ENCODE results near the gene SPATS2L. TPM values are rescaled to one million over a fixed set of nuclear protein-coding genes. Genes with fewer than 3 reads are reported as not detected.
"Not testable (repeated sequence)": the region's sequence is repeated elsewhere in the genome, so short reads cannot be mapped to it uniquely, and the experiment has no call there.

Gene SPATS2L
- total RNA-seq, 1 experiment from 2014 or later: 60.5 TPM

GRCh38 chr2:200320344-200320743 is 13.9 kb downstream of the SPATS2L start:
- peak; percentile 20 for DNase-seq (ENCODE audit: low spot score)

DNA sequence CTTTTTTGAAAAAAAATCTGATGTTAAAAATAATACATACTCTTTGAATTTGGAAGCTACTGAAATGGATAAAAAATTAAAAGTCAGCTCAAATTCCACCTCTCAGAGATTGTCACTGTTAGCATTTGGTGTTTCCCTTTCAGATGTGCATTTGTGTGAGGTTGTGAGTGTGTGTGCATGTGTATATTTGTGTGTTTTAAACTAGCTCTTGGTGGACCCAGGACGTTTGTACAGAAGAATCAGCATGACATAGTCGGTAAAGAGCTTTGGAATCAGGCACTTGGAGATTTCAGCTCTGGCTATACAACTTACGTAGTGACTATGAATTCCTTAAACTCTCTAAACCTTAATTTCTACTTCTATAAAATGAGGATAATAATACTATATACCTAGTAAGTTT is 14.5 kb downstream of the SPATS2L start:
- DNase-seq (ENCODE audit: low spot score): no peak

- DNase-seq (ENCODE audit: low spot score): no peak
Observed at GRCh38 chr2:200321780-200322534, 15.5 kb downstream of the SPATS2L start.

DNA sequence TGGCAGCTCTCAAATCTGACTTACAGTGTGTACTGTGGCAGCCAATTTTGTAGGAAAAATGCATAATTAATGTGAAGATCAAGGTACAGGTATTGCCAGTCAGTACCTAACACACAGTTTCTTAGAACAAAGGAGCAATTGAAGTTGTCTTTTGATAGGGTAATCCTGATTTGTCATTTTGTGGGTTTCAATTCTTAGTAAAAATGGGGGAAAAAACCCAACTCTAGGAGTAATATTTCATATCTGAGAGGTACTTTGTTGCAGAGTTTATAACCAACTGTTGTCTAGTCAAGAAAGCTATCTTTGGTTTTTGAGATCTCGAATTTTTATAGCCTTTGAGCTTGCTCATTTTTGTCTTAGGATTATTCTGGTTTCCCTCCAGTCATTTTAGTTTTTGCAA is 16.1 kb downstream of the SPATS2L start:
- no peak for DNase-seq (ENCODE audit: low spot score)

- no peak for DNase-seq (ENCODE audit: low spot score)
Observed at GRCh38 chr2:200324362-200324761, 17.9 kb downstream of the SPATS2L start.

- DNase-seq (ENCODE audit: low spot score): no peak
Observed at GRCh38 chr2:200329384-200329783, 22.9 kb downstream of the SPATS2L start.

- no peak for DNase-seq (ENCODE audit: low spot score)
Observed at GRCh38 chr2:200329798-200330197, 23.3 kb downstream of the SPATS2L start.

GRCh38 chr2:200330351-200331060 is 24.0 kb downstream of the SPATS2L start:
- no peak for DNase-seq (ENCODE audit: low spot score)

- no peak for DNase-seq (ENCODE audit: low spot score)
Observed at GRCh38 chr2:200331061-200331400, 24.5 kb downstream of the SPATS2L start.

DNA sequence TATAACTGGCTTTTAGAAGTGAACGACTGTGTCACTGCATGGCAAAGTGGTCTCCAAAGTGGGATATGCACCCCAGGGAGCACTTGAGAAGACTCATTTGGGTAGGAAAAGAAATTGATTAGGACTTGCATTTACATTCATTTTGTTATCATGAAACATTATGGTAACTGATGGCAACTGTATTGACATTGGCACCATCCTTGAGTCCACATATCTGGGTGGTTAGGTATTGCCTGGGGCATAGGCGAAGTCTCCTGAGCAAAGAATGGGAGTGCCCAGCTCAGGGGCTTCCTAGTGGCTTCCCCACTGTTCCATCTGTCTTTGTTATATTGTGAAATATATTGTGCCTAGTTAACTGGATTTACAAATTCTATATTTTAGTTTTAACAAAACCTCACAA is 29.2 kb downstream of the SPATS2L start:
- peak; percentile 67 for DNase-seq (ENCODE audit: low spot score)

DNA sequence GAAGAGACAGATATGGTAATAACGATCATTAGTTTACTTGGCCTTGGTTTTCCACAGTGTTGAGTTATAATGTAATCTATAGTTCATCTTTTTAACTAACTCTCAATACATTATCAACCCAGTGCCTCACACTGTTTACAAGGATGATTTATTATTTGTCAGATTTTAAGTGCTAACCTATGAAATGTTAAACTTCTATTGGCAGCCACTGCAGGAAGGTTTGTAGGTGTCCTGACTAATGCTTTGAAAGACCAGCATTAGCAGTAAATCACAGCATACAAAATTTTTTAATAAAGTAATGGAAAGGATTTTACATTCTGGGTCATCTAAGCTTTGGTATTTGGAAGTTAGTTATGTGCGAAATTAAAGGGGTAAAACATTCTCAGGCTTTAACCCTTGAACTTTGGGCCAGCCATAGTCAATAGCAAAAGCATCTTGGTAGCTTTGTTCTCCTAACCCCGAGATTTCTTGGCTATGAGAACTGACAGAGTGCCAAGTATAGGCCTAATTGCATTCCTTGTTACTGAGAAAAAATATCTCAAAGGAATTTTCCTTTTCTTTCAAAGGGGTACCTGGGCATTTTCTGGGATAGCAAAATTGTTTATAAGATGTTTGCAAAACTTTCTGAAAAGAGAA is 30.6 kb downstream of the SPATS2L start:
- no peak for DNase-seq (ENCODE audit: low spot score)

- no peak for DNase-seq (ENCODE audit: low spot score)
Observed at GRCh38 chr2:200337621-200338020, 31.1 kb downstream of the SPATS2L start.

GRCh38 chr2:200338692-200339091 is 32.2 kb downstream of the SPATS2L start:
- no peak for DNase-seq (ENCODE audit: low spot score)

DNA sequence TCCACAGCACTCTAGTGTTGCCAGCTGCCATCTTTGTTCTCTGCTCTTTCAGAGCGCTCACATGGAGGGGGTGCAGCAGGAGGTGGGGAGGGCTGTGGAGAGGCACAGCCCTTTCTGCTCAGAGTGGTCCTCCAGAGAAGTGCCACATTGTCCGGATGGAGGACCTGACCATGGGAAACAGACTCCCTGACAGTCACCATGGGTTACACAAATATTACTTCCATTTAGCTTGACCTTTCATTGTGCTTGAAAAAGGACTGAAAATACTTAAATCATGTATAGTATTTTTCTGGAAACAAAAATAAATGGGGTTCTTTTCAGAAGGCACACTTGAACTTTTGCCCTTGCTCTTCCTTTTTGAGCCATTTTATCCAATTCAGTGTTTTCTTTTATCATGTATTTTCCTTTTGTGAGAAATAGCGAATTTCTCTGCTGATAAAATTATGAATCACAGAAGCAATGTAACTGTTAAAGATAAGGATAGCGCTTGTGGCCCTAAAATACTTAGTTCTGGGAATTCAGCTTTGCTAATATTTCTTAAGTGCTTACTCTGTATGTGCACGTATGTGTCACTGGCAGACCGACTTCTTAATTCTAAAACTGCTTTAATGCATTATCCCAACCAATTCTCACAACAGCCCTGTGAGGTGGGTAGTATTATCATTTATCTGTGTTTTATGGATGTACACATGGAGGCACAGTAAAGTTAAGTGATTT is 34.2 kb downstream of the SPATS2L start:
- DNase-seq (ENCODE audit: low spot score): no peak

DNA sequence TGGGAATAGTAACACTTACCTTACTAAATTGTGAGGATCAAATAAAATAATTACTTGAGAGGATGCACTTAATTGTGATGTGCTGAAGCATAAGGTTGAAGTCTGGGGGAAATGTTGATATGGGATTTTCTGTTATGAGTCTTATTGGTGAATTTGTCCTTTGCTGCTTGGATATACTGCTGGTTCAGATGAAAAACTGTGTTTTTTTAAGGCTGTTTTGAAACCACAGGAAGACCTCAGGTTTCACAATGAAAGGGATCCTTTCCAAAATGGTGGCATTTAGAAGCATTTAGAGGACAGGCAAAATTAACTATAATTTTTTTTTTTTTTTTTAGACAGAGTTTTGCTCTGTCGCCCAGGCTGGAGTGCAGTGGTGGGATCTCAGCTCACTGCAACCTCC is 34.9 kb downstream of the SPATS2L start:
- no peak for DNase-seq (ENCODE audit: low spot score)

GRCh38 chr2:200342235-200342634 is 35.7 kb downstream of the SPATS2L start:
- DNase-seq (ENCODE audit: low spot score): no peak

GRCh38 chr2:200342654-200343053 is 36.2 kb downstream of the SPATS2L start:
- DNase-seq (ENCODE audit: low spot score): no peak

DNA sequence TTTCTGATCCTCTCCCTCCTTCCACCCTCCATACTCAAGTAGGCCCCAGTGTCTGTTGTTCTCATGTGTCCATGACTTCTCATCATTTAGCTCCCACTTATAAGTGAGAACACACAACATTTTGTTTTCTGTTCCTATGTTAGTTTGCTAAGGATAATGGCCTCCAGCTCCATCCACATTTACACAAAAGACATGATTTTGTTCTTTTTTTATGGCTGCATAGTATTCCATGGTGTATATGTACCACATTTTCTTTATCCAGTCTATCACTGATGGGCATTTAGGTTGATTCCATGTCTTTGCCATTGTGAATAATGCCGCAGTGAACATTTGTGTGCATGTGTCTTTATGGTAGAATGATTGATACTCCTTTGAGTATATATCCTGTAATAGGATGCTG is 37.7 kb downstream of the SPATS2L start:
- not testable (repeated sequence) for DNase-seq (ENCODE audit: low spot score)

- DNase-seq (ENCODE audit: low spot score): no peak
Observed at GRCh38 chr2:200345975-200346374, 39.5 kb downstream of the SPATS2L start.

DNA sequence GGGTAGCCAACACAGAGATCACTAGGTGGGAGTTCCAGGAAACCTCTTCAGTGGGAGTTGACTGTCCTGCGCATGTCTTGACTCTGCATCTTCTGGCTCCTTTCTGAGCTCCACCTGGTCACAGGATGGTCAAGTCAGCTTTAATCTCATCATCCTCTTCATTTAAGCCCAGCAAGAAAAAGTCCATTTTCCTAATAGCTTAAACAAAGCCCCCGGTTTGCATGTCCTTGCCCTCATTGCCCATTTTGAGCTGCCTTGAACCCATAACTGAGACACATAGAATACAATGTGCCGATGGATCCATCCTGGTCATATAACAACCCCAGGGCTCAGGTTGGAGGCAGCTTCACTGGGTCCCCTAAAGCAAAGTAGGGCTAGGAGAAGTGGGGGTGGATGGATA is 40.8 kb downstream of the SPATS2L start:
- DNase-seq (ENCODE audit: low spot score): no peak

GRCh38 chr2:200348897-200349563 is 42.5 kb downstream of the SPATS2L start:
- DNase-seq (ENCODE audit: low spot score): no peak

GRCh38 chr2:200349868-200350267 is 43.4 kb downstream of the SPATS2L start:
- no peak for DNase-seq (ENCODE audit: low spot score)
